Coronary artery (tissue), 2 donors: ENCODE results near the gene CASP7.
A peak's percentile ranks its signal among the peaks of the same experiment; 100 is the strongest.

Experiments used
- DNase-seq: peaks from one replicate; pipeline ENCODE4 v3.0.0-alpha.2; 2017; ENCODE audit warnings: low spot score
- H3K27ac ChIP-seq, 2 donors: fragments of 200-600 bp; sonication (generic); one replicate each; pipeline ENCODE4 v1.5.1; 2016 to 2019
- H3K4me3 ChIP-seq: fragments of 200-600 bp; sonication (generic); 2 replicates; pipeline ENCODE4 v1.5.1; 2016; ENCODE audit warnings: mild to moderate bottlenecking, moderate library complexity
- CTCF ChIP-seq: fragments of 200-600 bp; sonication (generic); IDR thresholded peaks from one replicate; pipeline ENCODE4 v1.5.1; 2019; ENCODE audit warnings: antibody characterized with exemption

Gene CASP7

GRCh38 chr10:113665806-113666354 is 13.8 kb upstream of the CASP7 start:
- Histone ChIP-seq H3K27ac (no peak overlapping the region), H3K4me3 (no peak overlapping the region)
- TF ChIP-seq CTCF, result no peak
- no peak for DNase-seq

- no peak for DNase-seq
- no peak overlapping the region for H3K27ac ChIP-seq
- H3K4me3 ChIP-seq, result no peak overlapping the region
- no peak for TF ChIP-seq CTCF
These were observed 12.9 kb upstream of the CASP7 start for GRCh38 chr10:113666682-113667252.

GRCh38 chr10:113680190-113681111 is 739 bp downstream of the CASP7 start:
- DNase-seq, result no peak
- no peak for TF ChIP-seq CTCF
- peak overlapping the region; percentile 83 for H3K4me3 ChIP-seq
- peak overlapping the region; percentile 94 to 96 for H3K27ac ChIP-seq

- DNase-seq, result no peak
- H3K4me3 ChIP-seq, result no peak overlapping the region
- no peak for TF ChIP-seq CTCF
- H3K27ac ChIP-seq, result peak overlapping the region in 1 of 2 donors; percentile 96
These were observed 2.1 kb downstream of the CASP7 start for GRCh38 chr10:113681533-113682470.

GRCh38 chr10:113683300-113683699 is 3.6 kb downstream of the CASP7 start:
- H3K27ac ChIP-seq, result no peak overlapping the region
- no peak overlapping the region for H3K4me3 ChIP-seq
- DNase-seq, result no peak
- TF ChIP-seq CTCF, result no peak

- DNase-seq, result no peak
- Histone ChIP-seq H3K27ac (no peak overlapping the region), H3K4me3 (no peak overlapping the region)
- no peak for TF ChIP-seq CTCF
These were observed 6.3 kb downstream of the CASP7 start for GRCh38 chr10:113686028-113686427.
